Measurements from ENCODE around the gene LSM2. TPM values are rescaled to one million over a fixed set of nuclear protein-coding genes. Genes with fewer than 3 reads are reported as not detected.
"Not testable (repeated sequence)": the region's sequence is repeated elsewhere in the genome, so short reads cannot be mapped to it uniquely, and the experiment has no call there.

The LSM2 gene
- total RNA-seq (ENCODE audit: unreplicated experiment) = 68.2 TPM
- long read RNA-seq, transcript LSM2-208 (5 exons, 876 nt) = major isoform, 61 of 71 reads
- long read RNA-seq, partial matches to known transcripts = 1 of 71 reads
- long read RNA-seq, other reads (novel, unspliced or antisense) = 3 of 71 reads

- Mint-ChIP-seq H3K36me3 (ENCODE audit: unreplicated experiment) (no peaks in the 10 kb centered on the region), H3K4me3 (ENCODE audit: unreplicated experiment) (peak within 1 kb of the TSS; percentile 97), H3K27me3 (ENCODE audit: unreplicated experiment) (no peaks in the 10 kb centered on the region), H3K4me1 (ENCODE audit: low read depth, unreplicated experiment) (peaks cover 4% of the 10 kb centered on the region), H3K27ac (ENCODE audit: unreplicated experiment) (peak within 1 kb of the TSS; percentile 90), H3K9me3 (ENCODE audit: unreplicated experiment) (peaks cover 6% of the 10 kb centered on the region)
- peak; percentile 99 for DNase-seq
- TF ChIP-seq CTCF (IDR thresholded peaks at IDR 0.05; ENCODE audit: partially characterized antibody, unreplicated experiment) = peak; percentile 40
Observed at GRCh38 chr6:31806470-31807272, at the start of gene LSM2. Gene LSM2 (minus strand): TSS chr6:31806966. CDS start chr6:31806757, 209 bp downstream.

- H3K9me3 Mint-ChIP-seq (ENCODE audit: unreplicated experiment); H3K27me3 Mint-ChIP-seq (ENCODE audit: unreplicated experiment); H3K4me1 Mint-ChIP-seq (ENCODE audit: low read depth, unreplicated experiment); H3K4me3 Mint-ChIP-seq (ENCODE audit: unreplicated experiment); H3K27ac Mint-ChIP-seq (ENCODE audit: unreplicated experiment); DNase-seq; H3K36me3 Mint-ChIP-seq (ENCODE audit: unreplicated experiment): not testable (repeated sequence)
Observed at GRCh38 chr6:31851980-31852718, 45.4 kb upstream of the LSM2 start.

DNA sequence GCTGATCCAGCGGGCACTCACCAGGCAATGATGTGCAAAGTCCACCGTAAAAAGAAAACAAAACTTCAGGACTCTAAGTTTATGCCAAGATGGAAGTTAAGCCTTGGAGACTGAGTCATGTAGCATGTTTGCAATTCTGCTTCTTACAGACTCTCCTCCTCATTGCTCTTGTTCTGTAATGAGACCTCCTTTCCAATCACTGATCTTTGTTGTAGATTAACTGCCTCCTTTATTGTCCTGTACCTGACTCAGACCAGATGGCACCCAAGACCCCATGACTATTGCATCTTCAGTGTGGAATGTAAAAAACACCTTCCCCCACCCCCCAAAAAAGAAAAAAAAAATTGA is 44.7 kb upstream of the LSM2 start:
- Mint-ChIP-seq H3K4me3 (ENCODE audit: unreplicated experiment) (no peak overlapping the region), H3K27me3 (ENCODE audit: unreplicated experiment) (peaks cover 5% of the 10 kb centered on the region), H3K27ac (ENCODE audit: unreplicated experiment) (no peak overlapping the region), H3K36me3 (ENCODE audit: unreplicated experiment) (peaks cover 5% of the 10 kb centered on the region), H3K4me1 (ENCODE audit: low read depth, unreplicated experiment) (no peaks in the 10 kb centered on the region), H3K9me3 (ENCODE audit: unreplicated experiment) (no peaks in the 10 kb centered on the region)
- DNase-seq = no peak
- no peak for TF ChIP-seq CTCF (IDR thresholded peaks at IDR 0.05; ENCODE audit: partially characterized antibody, unreplicated experiment)

GRCh38 chr6:31850765-31851484 is 44.2 kb upstream of the LSM2 start:
- no peak for DNase-seq
- Mint-ChIP-seq H3K4me3 (ENCODE audit: unreplicated experiment) (no peak overlapping the region), H3K4me1 (ENCODE audit: low read depth, unreplicated experiment) (no peaks in the 10 kb centered on the region), H3K36me3 (ENCODE audit: unreplicated experiment) (peaks cover 5% of the 10 kb centered on the region), H3K27me3 (ENCODE audit: unreplicated experiment) (peaks cover 4% of the 10 kb centered on the region), H3K27ac (ENCODE audit: unreplicated experiment) (no peak overlapping the region), H3K9me3 (ENCODE audit: unreplicated experiment) (no peaks in the 10 kb centered on the region)
- TF ChIP-seq CTCF (IDR thresholded peaks at IDR 0.05; ENCODE audit: partially characterized antibody, unreplicated experiment) = no peak

- H3K9me3 Mint-ChIP-seq (ENCODE audit: unreplicated experiment) = no peaks in the 10 kb centered on the region
- H3K27me3 Mint-ChIP-seq (ENCODE audit: unreplicated experiment) = peaks cover 4% of the 10 kb centered on the region
- no peak overlapping the region for H3K4me3 Mint-ChIP-seq (ENCODE audit: unreplicated experiment)
- H3K4me1 Mint-ChIP-seq (ENCODE audit: low read depth, unreplicated experiment) = no peaks in the 10 kb centered on the region
- H3K36me3 Mint-ChIP-seq (ENCODE audit: unreplicated experiment) = no peaks in the 10 kb centered on the region
- no peak overlapping the region for H3K27ac Mint-ChIP-seq (ENCODE audit: unreplicated experiment)
- no peak for TF ChIP-seq CTCF (IDR thresholded peaks at IDR 0.05; ENCODE audit: partially characterized antibody, unreplicated experiment)
- DNase-seq = no peak
Observed at GRCh38 chr6:31847276-31847978, 40.7 kb upstream of the LSM2 start.
